ENCODE data around the gene CLEC3B.
"Not testable (repeated sequence)": the region's sequence is repeated elsewhere in the genome, so short reads cannot be mapped to it uniquely, and the experiment has no call there.

The CLEC3B gene

DNA sequence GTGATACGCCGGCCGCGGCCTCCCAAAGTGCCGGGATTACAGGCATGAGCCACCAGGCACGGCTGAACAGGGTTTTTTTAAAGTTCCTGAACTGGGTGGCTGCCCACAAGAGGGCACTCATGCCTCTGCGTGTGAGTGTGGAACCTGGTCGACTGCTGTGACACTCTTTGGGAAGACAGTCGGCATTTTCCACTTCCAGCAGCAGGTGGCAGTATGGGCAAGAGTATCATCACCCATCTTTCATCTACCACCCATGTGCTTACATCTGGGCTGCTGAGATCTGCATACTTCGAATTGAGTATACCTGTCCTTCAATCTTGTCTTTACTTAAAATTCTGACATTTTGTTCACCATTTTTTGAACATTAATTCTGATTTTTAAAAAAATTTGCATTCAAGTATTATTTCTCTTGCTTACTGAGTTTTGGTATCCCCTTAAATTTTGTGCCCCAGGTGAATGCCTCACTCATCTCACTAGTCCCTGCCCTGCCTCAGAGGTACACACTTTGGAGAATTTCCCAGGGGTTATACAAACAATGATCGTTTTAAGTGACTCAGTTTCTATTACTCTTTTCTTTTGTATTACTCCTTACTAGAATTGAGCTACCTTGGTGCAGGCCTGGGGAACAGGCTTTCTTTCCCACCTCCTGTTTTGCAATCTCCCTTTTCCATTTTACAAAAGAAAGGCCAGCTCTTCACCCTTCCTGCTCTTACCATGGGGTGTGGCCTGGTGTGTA lies 11.8 kb downstream of the CLEC3B start:
- peak; percentile 69 to 90 (median 86) for DNase-seq

GRCh38 chr3:45041666-45042065 lies 15.6 kb downstream of the CLEC3B start:
- peak in 1 of 5 donors; percentile 9 for DNase-seq

DNA sequence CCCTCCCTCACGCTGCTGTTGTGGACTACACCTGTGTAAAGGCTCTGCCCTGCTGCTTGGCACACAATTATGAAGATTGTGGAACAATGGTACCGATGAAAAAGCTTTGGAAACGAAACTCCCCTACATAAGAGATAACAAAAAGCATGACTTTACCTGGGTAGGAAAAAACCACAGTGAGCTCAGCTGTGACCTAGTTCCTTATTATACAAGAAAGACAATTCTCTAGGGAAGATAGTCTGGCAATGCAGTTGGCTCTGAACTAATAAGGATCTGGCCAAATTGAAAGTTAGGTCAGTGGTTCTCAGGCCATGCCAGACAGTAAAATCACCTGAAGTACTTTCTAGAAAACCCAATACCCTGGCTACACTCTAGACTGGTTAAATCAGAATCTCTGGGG lies 16.1 kb downstream of the CLEC3B start:
- DNase-seq = no peak

DNA sequence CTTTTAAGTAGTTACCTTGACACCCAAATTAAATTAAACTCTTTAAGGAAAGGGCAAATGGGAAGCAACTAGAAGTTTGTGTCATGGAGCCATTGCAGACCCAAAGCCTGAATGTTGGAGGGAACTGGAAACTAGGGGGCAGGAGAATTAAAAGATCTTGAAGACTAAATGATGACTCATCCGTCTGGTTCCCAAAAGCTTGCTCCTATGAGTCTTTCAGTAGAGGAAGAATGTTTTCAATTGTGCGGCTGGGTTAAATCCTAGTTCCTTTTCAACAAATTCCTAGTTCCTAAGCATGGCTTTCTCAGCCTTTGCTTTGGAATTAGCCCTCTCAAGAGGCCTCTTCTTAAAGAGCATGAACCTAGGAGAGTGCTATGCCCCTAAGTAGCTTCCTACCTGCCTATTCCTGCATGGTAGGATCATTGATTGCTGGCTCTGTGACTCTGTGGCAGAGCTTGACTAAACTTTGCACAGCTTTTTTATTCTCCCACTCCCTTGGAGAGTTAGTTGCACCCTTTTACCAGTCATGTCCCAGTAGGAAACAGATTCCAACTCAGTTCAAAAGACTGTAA lies 17.7 kb downstream of the CLEC3B start:
- no peak for DNase-seq

- DNase-seq = no peak
Measured at GRCh38 chr3:45048244-45048643, 22.1 kb downstream of the CLEC3B start.

DNA sequence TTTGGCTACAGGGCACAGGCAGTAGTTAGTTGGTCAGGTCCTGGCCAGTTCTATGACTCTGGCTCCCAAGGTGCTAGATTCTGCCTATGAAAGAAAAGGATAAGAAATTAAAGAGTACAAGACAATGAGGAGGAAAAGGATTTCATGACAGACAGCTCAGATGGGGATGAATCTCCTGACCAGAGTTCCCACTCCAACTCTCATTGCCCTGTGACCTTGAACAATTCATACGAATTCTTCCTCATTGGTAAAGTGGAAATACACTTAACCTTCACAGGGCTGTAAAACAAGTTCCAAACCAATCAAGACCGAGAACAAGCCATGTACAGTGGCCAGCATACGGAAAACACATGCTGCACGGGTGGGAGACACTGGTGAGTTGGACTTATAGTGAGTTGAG lies 23.7 kb downstream of the CLEC3B start:
- no peak for DNase-seq

GRCh38 chr3:45051685-45052084 lies 25.6 kb downstream of the CLEC3B start:
- no peak for DNase-seq

DNA sequence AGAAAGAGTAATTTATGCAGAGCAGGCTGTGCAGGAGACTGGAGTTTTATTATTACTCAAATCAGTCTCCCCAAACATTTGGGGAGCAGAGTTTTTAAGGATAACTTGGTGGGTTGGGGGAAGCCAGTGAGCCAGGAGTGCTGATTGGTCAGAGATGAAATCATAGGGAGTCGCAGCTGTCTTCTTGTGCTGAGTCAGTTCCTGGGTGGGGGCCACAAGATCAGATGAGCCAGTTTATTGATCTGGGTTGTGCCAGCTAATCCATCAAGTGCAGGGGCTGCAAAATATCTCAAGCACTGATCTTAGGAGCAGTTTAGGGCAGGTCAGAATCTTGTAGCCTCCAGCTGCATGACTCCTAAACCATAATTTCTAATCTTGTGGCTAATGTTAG lies 27.7 kb downstream of the CLEC3B start:
- not testable (repeated sequence) for DNase-seq

- no peak for DNase-seq
Measured at GRCh38 chr3:45054196-45054857, 28.2 kb downstream of the CLEC3B start.

DNA sequence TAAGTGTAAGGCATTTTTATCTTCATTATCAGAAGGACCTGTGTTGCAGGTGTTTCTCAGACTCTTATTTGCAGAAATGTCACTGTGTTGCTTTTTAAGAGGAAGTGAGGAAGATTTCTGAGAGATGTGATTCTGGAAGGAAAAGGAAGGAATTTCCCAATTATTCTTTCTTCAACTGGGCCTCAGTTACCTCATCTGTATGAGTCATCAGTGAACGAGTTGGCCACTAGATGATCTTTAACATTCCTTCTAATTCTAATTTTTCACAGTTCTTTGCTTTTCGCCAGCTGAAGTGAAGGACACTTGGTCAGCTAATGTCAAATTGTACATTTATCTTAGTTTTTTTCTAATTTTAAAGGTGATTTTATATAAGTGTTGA lies 28.9 kb downstream of the CLEC3B start:
- DNase-seq = no peak

DNA sequence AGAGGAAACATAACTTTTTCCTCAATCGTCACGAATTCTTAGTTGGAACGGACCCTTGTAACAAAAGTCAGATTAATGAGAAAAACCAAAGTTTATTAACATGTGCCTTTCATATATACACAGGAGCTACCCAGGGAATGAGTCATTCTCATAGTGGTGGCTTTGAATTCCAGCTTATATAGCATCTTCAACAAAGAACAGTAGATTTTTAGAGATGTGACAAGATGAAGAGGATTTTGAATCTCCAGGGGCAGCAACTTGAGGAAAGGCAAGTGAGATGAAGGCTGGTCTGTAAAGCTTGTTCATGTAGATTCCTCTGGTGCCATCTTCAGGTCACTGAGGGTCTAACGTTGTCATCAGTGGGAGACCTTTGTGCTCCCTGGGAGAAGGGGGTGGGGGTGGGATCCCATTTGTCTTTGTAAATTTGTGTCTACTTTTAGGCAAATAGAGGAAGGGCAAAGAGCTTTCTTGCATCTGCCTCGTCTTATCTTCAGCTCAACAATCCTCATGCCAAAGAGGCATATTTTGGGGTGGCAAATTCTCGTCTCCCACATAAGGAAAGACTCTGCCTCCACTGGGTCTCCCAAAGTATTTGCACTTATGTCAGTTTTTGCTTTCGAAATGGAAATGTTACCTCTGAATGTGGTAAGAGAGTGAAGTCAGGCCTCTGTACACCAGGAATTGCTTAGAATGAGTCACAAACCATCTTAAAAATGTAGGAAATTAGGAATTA lies 29.5 kb downstream of the CLEC3B start:
- DNase-seq = no peak

DNA sequence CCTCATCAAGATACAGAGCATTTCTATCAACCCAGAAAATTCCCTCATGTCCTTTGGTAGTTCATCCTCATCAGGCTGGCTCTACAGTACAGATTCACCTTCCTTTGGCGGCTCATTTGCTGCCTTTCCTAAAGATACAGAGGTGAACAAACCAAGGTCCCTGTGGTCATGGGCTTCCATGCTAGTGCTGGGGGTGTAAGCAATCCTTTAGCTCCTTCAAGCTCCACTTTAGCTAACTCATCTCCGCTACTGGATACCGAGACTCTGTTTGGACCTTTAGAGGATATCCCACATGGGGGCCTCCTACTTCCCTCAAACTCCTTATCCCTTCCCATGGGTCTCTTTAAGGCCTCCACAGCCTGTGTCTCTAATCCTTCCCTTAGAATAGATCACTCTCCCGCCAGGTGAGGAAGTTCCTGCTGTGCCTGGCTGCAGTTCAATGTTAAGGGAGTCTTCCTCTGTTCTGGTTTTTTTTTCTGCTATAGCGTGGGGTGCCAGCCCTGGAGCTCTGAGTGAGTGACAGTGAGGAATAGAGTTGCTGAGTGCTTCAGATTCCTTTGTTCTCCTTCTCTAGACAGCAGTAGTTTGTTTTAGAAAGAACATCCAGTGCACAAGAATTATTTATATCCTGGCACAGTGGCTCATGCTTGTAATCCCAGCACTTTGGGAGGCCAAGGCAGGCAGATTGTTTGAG lies 30.7 kb downstream of the CLEC3B start:
- no peak for DNase-seq

GRCh38 chr3:45057557-45057956 lies 31.5 kb downstream of the CLEC3B start:
- DNase-seq = no peak

- no peak for DNase-seq
Measured at GRCh38 chr3:45059132-45059531, 33.0 kb downstream of the CLEC3B start.

- no peak for DNase-seq
Measured at GRCh38 chr3:45060165-45060892, 34.2 kb downstream of the CLEC3B start.

- DNase-seq = no peak
Measured at GRCh38 chr3:45062697-45063070, 36.6 kb downstream of the CLEC3B start.

GRCh38 chr3:45064512-45065372 lies 38.6 kb downstream of the CLEC3B start:
- peak in 1 of 5 donors; percentile 72 for DNase-seq

DNA sequence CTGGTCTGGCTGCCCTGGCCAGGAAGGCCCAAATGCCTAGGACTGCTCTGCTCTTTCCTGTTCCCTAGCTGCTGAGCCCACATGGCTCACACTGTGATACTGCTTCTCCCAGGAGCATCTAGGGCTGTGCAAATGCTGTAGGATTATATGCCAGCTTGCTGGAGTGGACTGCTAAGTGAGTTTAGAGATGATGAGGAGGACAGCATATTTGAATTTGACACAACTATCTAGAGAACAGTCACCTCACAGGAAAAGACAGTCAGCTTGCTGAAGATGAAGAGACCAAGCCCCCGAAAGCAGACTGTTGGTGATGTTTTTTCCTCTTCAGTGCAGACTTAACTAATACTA lies 39.2 kb downstream of the CLEC3B start:
- DNase-seq = no peak

GRCh38 chr3:45066109-45066801 lies 40.2 kb downstream of the CLEC3B start:
- no peak for DNase-seq

DNA sequence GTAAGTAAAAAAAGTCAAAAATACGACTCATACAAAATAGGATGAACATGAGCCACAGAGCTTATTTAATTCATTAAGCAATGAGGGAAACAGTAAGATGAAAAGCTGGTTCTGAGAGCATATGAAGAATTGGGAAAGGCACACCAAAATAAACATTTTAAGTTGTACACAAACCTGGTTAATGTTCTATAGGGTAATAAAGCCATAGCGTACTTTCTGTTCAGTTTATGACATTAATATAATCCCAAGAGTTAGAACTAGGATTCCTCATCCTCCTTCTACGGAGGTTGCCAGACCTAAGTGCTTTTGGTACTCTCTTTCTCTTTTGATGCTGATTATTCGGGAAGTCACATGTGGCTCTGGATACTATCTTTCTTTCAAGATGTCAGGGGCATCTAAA lies 41.4 kb downstream of the CLEC3B start:
- no peak for DNase-seq

- no peak for DNase-seq
Measured at GRCh38 chr3:45067941-45068340, 41.8 kb downstream of the CLEC3B start.
